Uterus (tissue), 4 donors: Measurements from ENCODE around the gene AGBL4. TPM values are rescaled to one million over a fixed set of nuclear protein-coding genes. Genes with fewer than 3 reads are reported as not detected.

Source experiments
- DNase-seq, 2 donors: peaks; one replicate each; pipeline ENCODE4 v3.0.0-alpha.2; 2019 to 2020
- H3K27ac ChIP-seq, 2 donors: fragments of 200-600 bp; sonication (generic); 1 replicate in 1 of 2; 2 replicates in 1 of 2; pipeline ENCODE4 v1.5.1; 2016 to 2018
- H3K27me3 ChIP-seq, 2 donors: fragments of 200-600 bp; sonication (generic); one replicate each; pipeline ENCODE4 v1.5.1; 2018 to 2019; ENCODE audit warnings: control low read depth in 1 of 2
- H3K36me3 ChIP-seq, 2 donors: fragments of 200-600 bp; sonication (generic); one replicate each; pipeline ENCODE4 v1.5.1; 2019; ENCODE audit warnings: control low read depth in 1 of 2
- H3K4me1 ChIP-seq, 2 donors: fragments of 200-600 bp; sonication (generic); one replicate each; pipeline ENCODE4 v1.5.1; 2018 to 2019; ENCODE audit warnings: control low read depth in 1 of 2
- H3K4me3 ChIP-seq, 2 donors: fragments of 200-600 bp; sonication (generic); 1 replicate in 1 of 2; 2 replicates in 1 of 2; pipeline ENCODE4 v1.5.1; 2018 to 2019; ENCODE audit warnings: mild to moderate bottlenecking in 1 of 2
- H3K9me3 ChIP-seq, 2 donors: fragments of 200-600 bp; sonication (generic); one replicate each; pipeline ENCODE4 v1.5.1; 2019; ENCODE audit warnings: control low read depth in 1 of 2
- CTCF ChIP-seq, 4 experiments: fragments of 200-600 bp in 2 of 4; fragments of 450-650 bp in 2 of 4; sonication (generic) in 2 of 4; IDR thresholded peaks; one replicate each; pipeline ENCODE4 v1.5.1; 2016 to 2019; ENCODE audit warnings: antibody characterized with exemption in 4 of 4, mild to moderate bottlenecking in 2 of 4, moderate library complexity in 1 of 4
- POLR2A ChIP-seq, 2 donors: fragments of 450-650 bp; IDR thresholded peaks; one replicate each; pipeline ENCODE4 v1.6.1; 2016; ENCODE audit warnings: antibody characterized with exemption in 2 of 2, mild to moderate bottlenecking in 1 of 2, moderate library complexity in 1 of 2
- intact Hi-C: fragments of 100-400 bp; cut with DNase I; formaldehyde crosslinking; loops from one replicate; pipeline ENCODE4 v1.15.1; 2023; ENCODE audit warnings: low total_unique reads
- total RNA-seq, 4 donors: library from RNA; depleted of rRNA in 3 of 4; stranded (reverse); fragments of >200 nt in 3 of 4; gene quantifications; one replicate each; pipeline versions ENCODE4 v1.1.0 to v1.2.4, GENCODE V29; 2014 to 2023
- donor health status: DM: yes; HTN: yes; CAD: no.

AGBL4 gene
- total RNA-seq, 4 donors from 2014 or later, result 0.85 to 1.9 TPM; not detected in 2

GRCh38 chr1:48944811-48945210 lies 1078.9 kb downstream of the AGBL4 start:
- no peak for DNase-seq
- Histone ChIP-seq H3K4me1 (no peaks in the 10 kb centered on the region), H3K4me3 (no peak overlapping the region), H3K27ac (no peak overlapping the region), H3K9me3 (no peaks in the 10 kb centered on the region), H3K36me3 (no peaks in the 10 kb centered on the region), H3K27me3 (no peaks in the 10 kb centered on the region)
- intact Hi-C loops, result no loop called here
- TF ChIP-seq POLR2A (IDR thresholded peaks at IDR 0.05), result no peak
- no peak for TF ChIP-seq CTCF (IDR thresholded peaks at IDR 0.05)

- Histone ChIP-seq H3K36me3 (no peaks in the 10 kb centered on the region), H3K4me1 (no peaks in the 10 kb centered on the region), H3K4me3 (no peak overlapping the region), H3K9me3 (no peaks in the 10 kb centered on the region), H3K27ac (no peak overlapping the region), H3K27me3 (no peaks in the 10 kb centered on the region)
- intact Hi-C loops, result no loop called here
- no peak for TF ChIP-seq POLR2A (IDR thresholded peaks at IDR 0.05)
- no peak for DNase-seq
Observed at GRCh38 chr1:48943826-48944225, 1079.9 kb downstream of the AGBL4 start.

GRCh38 chr1:48943393-48943792 lies 1080.4 kb downstream of the AGBL4 start:
- TF ChIP-seq CTCF (IDR thresholded peaks at IDR 0.05), result no peak
- TF ChIP-seq POLR2A (IDR thresholded peaks at IDR 0.05), result no peak
- intact Hi-C loops, result no loop called here
- no peaks in the 10 kb centered on the region for H3K9me3 ChIP-seq
- H3K27me3 ChIP-seq, result no peaks in the 10 kb centered on the region
- DNase-seq, result no peak
- H3K27ac ChIP-seq, result no peak overlapping the region
- H3K36me3 ChIP-seq, result no peaks in the 10 kb centered on the region
- no peaks in the 10 kb centered on the region for H3K4me1 ChIP-seq
- H3K4me3 ChIP-seq, result no peak overlapping the region

- H3K9me3 ChIP-seq, result no peaks in the 10 kb centered on the region
- H3K27ac ChIP-seq, result no peak overlapping the region
- no peaks in the 10 kb centered on the region for H3K4me1 ChIP-seq
- H3K27me3 ChIP-seq, result no peaks in the 10 kb centered on the region
- no peak for TF ChIP-seq CTCF (IDR thresholded peaks at IDR 0.05)
- H3K36me3 ChIP-seq, result no peaks in the 10 kb centered on the region
- H3K4me3 ChIP-seq, result no peak overlapping the region
- intact Hi-C loops, result no loop called here
- no peak for DNase-seq
Observed at GRCh38 chr1:48940962-48941732, 1082.6 kb downstream of the AGBL4 start.

GRCh38 chr1:48940354-48940753 lies 1083.4 kb downstream of the AGBL4 start:
- no peaks in the 10 kb centered on the region for H3K36me3 ChIP-seq
- no peaks in the 10 kb centered on the region for H3K4me1 ChIP-seq
- H3K9me3 ChIP-seq, result no peaks in the 10 kb centered on the region
- no peaks in the 10 kb centered on the region for H3K27me3 ChIP-seq
- no peak for DNase-seq
- H3K4me3 ChIP-seq, result no peak overlapping the region
- TF ChIP-seq POLR2A (IDR thresholded peaks at IDR 0.05) (no peak), CTCF (IDR thresholded peaks at IDR 0.05) (no peak)
- intact Hi-C loops, result no loop called here
- no peak overlapping the region for H3K27ac ChIP-seq
